Right lobe of liver (tissue), 6 donors: ENCODE data around the gene INPPL1. TPM values are rescaled to one million over a fixed set of nuclear protein-coding genes. Genes with fewer than 3 reads are reported as not detected.
"Not testable (repeated sequence)": the region's sequence is repeated elsewhere in the genome, so short reads cannot be mapped to it uniquely, and the experiment has no call there.

Source experiments
- ATAC-seq, 4 donors: fragments of 200-7000 bp; cut with Tn5 transposase; one replicate each; pipeline ENCODE4 v1.9.1; 2020; ENCODE audit warnings: mild to moderate bottlenecking in 4 of 4, moderate library complexity in 4 of 4
- DNase-seq, 3 donors: peaks; one replicate each; pipeline ENCODE4 v3.0.0-alpha.2; 2020
- H3K27ac ChIP-seq, 3 donors: fragments of 200-600 bp; one replicate each; pipeline ENCODE4 v1.8.0; 2022
- H3K27me3 ChIP-seq, 2 donors: fragments of 200-600 bp; one replicate each; pipeline ENCODE4 v1.8.0; 2022
- H3K36me3 ChIP-seq, 4 donors: fragments of 200-600 bp; sonication (generic) in 1 of 4; one replicate each; pipeline versions ENCODE4 v1.5.1 to v1.8.0; 2017 to 2022; ENCODE audit warnings: control low read depth in 1 of 4
- H3K4me1 ChIP-seq, 4 donors: fragments of 200-600 bp; sonication (generic) in 1 of 4; one replicate each; pipeline versions ENCODE4 v1.5.1 to v1.8.0; 2017 to 2022; ENCODE audit warnings: control low read depth in 1 of 4
- H3K4me3 ChIP-seq, 3 donors: fragments of 200-600 bp; one replicate each; pipeline ENCODE4 v1.8.0; 2022
- H3K9me3 ChIP-seq, 4 donors: fragments of 200-600 bp; sonication (generic) in 1 of 4; one replicate each; pipeline versions ENCODE4 v1.5.1 to v1.8.0; 2017 to 2022; ENCODE audit warnings: control low read depth in 1 of 4
- POLR2A ChIP-seq: fragments of 450-650 bp; IDR thresholded peaks from one replicate; pipeline ENCODE4 v1.6.1; 2017; ENCODE audit warnings: antibody characterized with exemption, mild to moderate bottlenecking
- WGBS: methylation state at CpG from one replicate; pipeline ENCODE4 v1.1.6; 2018; ENCODE audit warnings: low coverage, low lambda C conversion rate; ENCODE audit not compliant: insufficient coverage; ENCODE audit errors: missing lambda C conversion rate; 5-methylcytosine and 5-hydroxymethylcytosine counted together
- intact Hi-C, 2 donors: fragments of 100-400 bp; cut with DNase I; formaldehyde crosslinking; loops; one replicate each; pipeline versions ENCODE4 v1.11.2 to v1.14.1; 2022
- total RNA-seq, 6 experiments: library from RNA; depleted of rRNA in 2 of 6; stranded (reverse); fragments of >200 nt in 2 of 6; fragmentation: NEBNext Ultra II Directional in 3 of 6; extraction: Animal tissue kit (Norgen Biotek cat#: 25700) in 3 of 6; gene quantifications; one replicate each; pipeline versions ENCODE4 v1.1.0 to v1.2.4, GENCODE V29; 2016 to 2023
- TF ChIP-seq, protein P1 (sequence below), 4 donors: fragments of 200-600 bp in 3 of 4; fragments of 450-650 bp in 1 of 4; IDR thresholded peaks; one replicate each; pipeline versions ENCODE4 v1.5.1 to v1.8.0; 2016 to 2022; ENCODE audit warnings: antibody characterized with exemption in 4 of 4, mild to moderate bottlenecking in 2 of 4
- donor health status: DM: no; HTN: yes; CAD: no.
- donor health status: DM: no; HTN: no; CAD: no.
- donor health status: DM: no; HTN: no; CAD: no.
- donor health status: DM: no; HTN: yes; CAD: no.
- donor health status: DM: no; HTN: yes; CAD: no.

The INPPL1 gene
- total RNA-seq, 6 experiments from 2014 or later, result 23.2 to 46.5 (median 37.4) TPM

DNA sequence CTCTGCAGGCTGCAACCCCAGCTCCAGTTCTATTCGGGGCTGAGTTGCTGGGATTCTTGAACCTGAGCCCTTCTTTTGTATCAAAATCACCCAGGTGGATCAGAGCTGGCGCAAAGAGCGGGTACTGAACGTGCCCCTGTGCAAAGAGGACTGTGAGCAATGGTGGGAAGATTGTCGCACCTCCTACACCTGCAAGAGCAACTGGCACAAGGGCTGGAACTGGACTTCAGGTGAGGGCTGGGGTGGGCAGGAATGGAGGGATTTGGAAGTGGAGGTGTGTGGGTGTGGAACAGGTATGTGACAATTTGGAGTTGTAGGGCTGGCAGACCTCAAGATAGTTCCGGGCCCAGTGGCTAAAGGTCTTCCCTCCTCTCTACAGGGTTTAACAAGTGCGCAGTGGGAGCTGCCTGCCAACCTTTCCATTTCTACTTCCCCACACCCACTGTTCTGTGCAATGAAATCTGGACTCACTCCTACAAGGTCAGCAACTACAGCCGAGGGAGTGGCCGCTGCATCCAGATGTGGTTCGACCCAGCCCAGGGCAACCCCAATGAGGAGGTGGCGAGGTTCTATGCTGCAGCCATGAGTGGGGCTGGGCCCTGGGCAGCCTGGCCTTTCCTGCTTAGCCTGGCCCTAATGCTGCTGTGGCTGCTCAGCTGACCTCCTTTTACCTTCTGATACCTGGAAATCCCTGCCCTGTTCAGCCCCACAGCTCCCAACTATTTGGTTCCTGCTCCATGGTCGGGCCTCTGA lies 28.9 kb upstream of the INPPL1 start:
- no peak overlapping the region for H3K27ac ChIP-seq
- WGBS, result 61% methylated on average over 2 of the region's 12 CpGs
- no peak for DNase-seq
- intact Hi-C loops, result no loop called here
- peaks cover 0 to 3% (median 0%) of the 10 kb centered on the region in 4 donors for H3K4me1 ChIP-seq
- H3K9me3 ChIP-seq, result no peaks in the 10 kb centered on the region
- no peaks in the 10 kb centered on the region for H3K36me3 ChIP-seq
- no peak overlapping the region for H3K4me3 ChIP-seq
- H3K27me3 ChIP-seq, result no peaks in the 10 kb centered on the region
- no peak for TF ChIP-seq POLR2A
- TF ChIP-seq, protein P1, sequence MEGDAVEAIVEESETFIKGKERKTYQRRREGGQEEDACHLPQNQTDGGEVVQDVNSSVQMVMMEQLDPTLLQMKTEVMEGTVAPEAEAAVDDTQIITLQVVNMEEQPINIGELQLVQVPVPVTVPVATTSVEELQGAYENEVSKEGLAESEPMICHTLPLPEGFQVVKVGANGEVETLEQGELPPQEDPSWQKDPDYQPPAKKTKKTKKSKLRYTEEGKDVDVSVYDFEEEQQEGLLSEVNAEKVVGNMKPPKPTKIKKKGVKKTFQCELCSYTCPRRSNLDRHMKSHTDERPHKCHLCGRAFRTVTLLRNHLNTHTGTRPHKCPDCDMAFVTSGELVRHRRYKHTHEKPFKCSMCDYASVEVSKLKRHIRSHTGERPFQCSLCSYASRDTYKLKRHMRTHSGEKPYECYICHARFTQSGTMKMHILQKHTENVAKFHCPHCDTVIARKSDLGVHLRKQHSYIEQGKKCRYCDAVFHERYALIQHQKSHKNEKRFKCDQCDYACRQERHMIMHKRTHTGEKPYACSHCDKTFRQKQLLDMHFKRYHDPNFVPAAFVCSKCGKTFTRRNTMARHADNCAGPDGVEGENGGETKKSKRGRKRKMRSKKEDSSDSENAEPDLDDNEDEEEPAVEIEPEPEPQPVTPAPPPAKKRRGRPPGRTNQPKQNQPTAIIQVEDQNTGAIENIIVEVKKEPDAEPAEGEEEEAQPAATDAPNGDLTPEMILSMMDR (IDR thresholded peaks at IDR 0.05), result no peak
- ATAC-seq, result peak in 1 of 4 donors; percentile 27

DNA sequence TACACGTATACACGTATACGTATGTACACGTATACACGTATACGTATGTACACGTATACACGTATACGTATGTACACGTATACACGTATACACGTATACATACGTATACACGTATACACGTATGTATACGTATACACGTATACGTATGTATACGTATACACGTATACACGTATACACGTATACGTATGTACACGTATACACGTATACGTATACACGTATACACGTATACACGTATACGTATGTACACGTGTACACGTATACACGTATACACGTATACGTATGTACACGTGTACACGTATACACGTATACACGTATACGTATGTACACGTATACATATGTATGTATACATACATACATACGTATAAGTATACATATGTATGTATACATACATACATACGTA lies 23.1 kb upstream of the INPPL1 start:
- H3K9me3 ChIP-seq, H3K36me3 ChIP-seq, H3K27ac ChIP-seq, H3K27me3 ChIP-seq, ATAC-seq, H3K4me3 ChIP-seq, DNase-seq, intact Hi-C loops, H3K4me1 ChIP-seq: not testable (repeated sequence)
- WGBS, result 88% methylated on average over 43 of the region's 43 CpGs

DNA sequence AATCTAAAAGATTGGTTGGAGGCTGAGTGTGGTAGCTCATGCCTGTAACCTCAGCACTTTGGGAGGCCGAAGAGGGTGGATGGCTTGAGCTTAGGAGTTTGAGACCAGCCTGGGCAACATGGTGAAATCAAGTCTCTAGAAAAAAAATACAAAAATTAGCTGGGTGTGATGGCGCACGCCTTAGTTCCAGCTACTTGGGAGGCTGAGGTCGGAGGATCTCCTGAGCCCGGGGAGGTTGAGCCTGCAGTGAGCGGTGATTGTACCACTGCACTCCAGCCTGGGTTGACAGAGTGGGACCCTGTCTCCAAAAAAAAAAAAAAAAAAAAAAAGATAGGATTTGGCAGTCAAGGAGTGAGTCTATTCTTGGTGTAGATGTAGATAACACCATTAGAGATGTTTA lies 22.0 kb upstream of the INPPL1 start:
- ATAC-seq (no peak), DNase-seq (no peak)
- Histone ChIP-seq H3K4me3 (no peak overlapping the region), H3K36me3 (no peaks in the 10 kb centered on the region), H3K27ac (no peak overlapping the region), H3K4me1 (peaks cover 0 to 3% (median 0%) of the 10 kb centered on the region in 4 donors), H3K27me3 (no peaks in the 10 kb centered on the region), H3K9me3 (no peaks in the 10 kb centered on the region)
- TF ChIP-seq, protein P1 (IDR thresholded peaks at IDR 0.05), result no peak
- no peak for TF ChIP-seq POLR2A
- intact Hi-C loops, result no loop called here
- 97% methylated on average over 6 of the region's 6 CpGs for WGBS

DNA sequence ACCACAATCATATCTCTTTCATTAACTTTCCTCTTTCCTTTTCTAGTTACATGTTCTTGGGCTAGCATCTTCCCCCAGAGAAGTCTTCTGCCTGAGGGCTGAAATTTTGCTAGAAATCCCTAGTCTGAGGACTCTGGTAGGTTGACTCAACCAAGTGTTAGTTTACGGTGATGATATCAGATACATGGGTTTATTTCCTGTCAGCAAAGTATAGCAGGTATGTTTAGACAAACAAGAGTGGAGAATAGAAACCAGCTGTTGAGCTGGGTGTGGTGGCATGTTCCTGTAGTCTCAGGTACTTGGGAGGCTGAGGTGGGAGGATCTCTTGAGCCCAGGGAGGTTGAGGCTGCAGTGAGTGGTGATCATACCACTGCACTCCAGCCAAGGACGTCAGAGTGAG lies 21.4 kb upstream of the INPPL1 start:
- WGBS, result 52% methylated on average over 2 of the region's 2 CpGs
- Histone ChIP-seq H3K27me3 (no peaks in the 10 kb centered on the region), H3K4me1 (peaks cover 0 to 3% (median 0%) of the 10 kb centered on the region in 4 donors), H3K36me3 (no peaks in the 10 kb centered on the region), H3K27ac (no peak overlapping the region), H3K9me3 (no peaks in the 10 kb centered on the region), H3K4me3 (no peak overlapping the region)
- intact Hi-C loops, result no loop called here
- ATAC-seq (no peak), DNase-seq (no peak)
- TF ChIP-seq, protein P1 (IDR thresholded peaks at IDR 0.05), result no peak
- no peak for TF ChIP-seq POLR2A

DNA sequence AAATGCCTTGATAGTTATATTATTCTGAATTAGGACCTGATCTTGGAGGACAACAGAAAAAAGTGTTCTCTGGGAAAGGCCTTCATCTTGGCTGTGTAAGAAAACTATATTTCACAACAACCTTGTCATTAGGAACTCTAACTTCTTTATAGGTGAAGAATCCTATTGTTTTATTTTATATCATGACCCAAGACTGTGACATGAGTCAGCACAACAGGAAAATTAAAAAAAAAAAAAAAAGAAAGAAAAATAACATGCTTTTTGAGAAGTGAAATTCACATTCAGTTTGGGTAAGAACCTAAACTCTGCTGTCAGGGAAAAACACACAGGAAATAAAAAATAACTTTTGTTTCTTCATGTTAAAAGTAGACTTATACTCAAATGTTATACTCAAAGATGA lies 19.7 kb upstream of the INPPL1 start:
- H3K36me3 ChIP-seq, result no peaks in the 10 kb centered on the region
- H3K9me3 ChIP-seq, result no peaks in the 10 kb centered on the region
- H3K27me3 ChIP-seq, result no peaks in the 10 kb centered on the region
- intact Hi-C loops, result no loop called here
- no peaks in the 10 kb centered on the region for H3K4me1 ChIP-seq
- H3K4me3 ChIP-seq, result no peak overlapping the region
- TF ChIP-seq, protein P1 (IDR thresholded peaks at IDR 0.05), result no peak
- no peak for TF ChIP-seq POLR2A
- ATAC-seq (no peak), DNase-seq (no peak)
- H3K27ac ChIP-seq, result no peak overlapping the region

DNA sequence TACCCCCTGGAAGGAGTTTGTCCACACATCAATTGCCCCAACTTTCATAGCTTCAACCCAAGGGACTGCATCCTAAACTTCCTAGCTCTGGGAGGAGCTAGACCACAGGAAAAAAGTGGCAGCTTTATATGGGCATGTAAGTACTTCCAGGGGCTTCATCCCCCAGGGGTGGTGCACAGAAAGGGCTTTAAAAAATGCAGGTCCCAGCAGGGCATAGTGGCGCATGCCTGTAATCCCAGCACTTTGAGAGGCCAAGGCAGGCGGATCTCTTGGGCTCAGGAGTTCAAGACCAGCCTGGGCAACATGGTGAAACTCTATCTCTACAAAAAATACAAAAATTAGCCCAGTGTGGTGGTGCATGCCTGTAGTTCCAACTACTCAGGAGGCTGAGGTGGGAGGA lies 17.8 kb upstream of the INPPL1 start:
- H3K4me3 ChIP-seq, H3K9me3 ChIP-seq, H3K4me1 ChIP-seq, ATAC-seq, H3K36me3 ChIP-seq, intact Hi-C loops, H3K27ac ChIP-seq, H3K27me3 ChIP-seq, DNase-seq: not testable (repeated sequence)
- WGBS, result no CpG with 5 or more reads among the region's 2 CpGs
